ENCODE measurements around the gene FBXW5.

Gene FBXW5

GRCh38 chr9:136952876-136953770 lies 8.6 kb upstream of the FBXW5 start:
- Histone ChIP-seq H3K4me3 (ENCODE audit: low read depth, low read length) (no peak overlapping the region), H3K36me3 (no peaks in the 10 kb centered on the region), H3K4me1 (peaks cover 10% of the 10 kb centered on the region), H3K27me3 (no peaks in the 10 kb centered on the region), H3K9me3 (no peaks in the 10 kb centered on the region)
- no peak for TF ChIP-seq CTCF (IDR thresholded peaks at IDR 0.05; ENCODE audit: low read depth, low read length)
- DNase-seq = no peak

GRCh38 chr9:136952321-136952850 lies 7.8 kb upstream of the FBXW5 start:
- H3K36me3 ChIP-seq = no peaks in the 10 kb centered on the region
- H3K27me3 ChIP-seq = no peaks in the 10 kb centered on the region
- TF ChIP-seq CTCF (IDR thresholded peaks at IDR 0.05; ENCODE audit: low read depth, low read length) = no peak
- peaks cover 10% of the 10 kb centered on the region for H3K4me1 ChIP-seq
- H3K4me3 ChIP-seq (ENCODE audit: low read depth, low read length) = no peak overlapping the region
- no peak for DNase-seq
- H3K9me3 ChIP-seq = no peaks in the 10 kb centered on the region

GRCh38 chr9:136951541-136952320 lies 7.2 kb upstream of the FBXW5 start, which contains the start of gene LCN12:
TSS of gene LCN12 (plus strand) at chr9:136952273. CDS start at chr9:136952328, 55 bp downstream.
- DNase-seq = no peak

GRCh38 chr9:136950656-136951276 lies 6.2 kb upstream of the FBXW5 start:
- Histone ChIP-seq H3K9me3 (no peaks in the 10 kb centered on the region), H3K4me1 (peaks cover 10% of the 10 kb centered on the region), H3K4me3 (ENCODE audit: low read depth, low read length) (peak overlapping the region; percentile 57), H3K36me3 (no peaks in the 10 kb centered on the region), H3K27me3 (no peaks in the 10 kb centered on the region)
- DNase-seq = no peak
- no peak for TF ChIP-seq CTCF (IDR thresholded peaks at IDR 0.05; ENCODE audit: low read depth, low read length)

More at GRCh38 chr9:136951541-136952320, 7.2 kb upstream of the FBXW5 start, which contains the start of gene LCN12:
- Histone ChIP-seq H3K36me3 (no peaks in the 10 kb centered on the region), H3K9me3 (no peaks in the 10 kb centered on the region), H3K4me3 (ENCODE audit: low read depth, low read length) (no peak within 1 kb of the TSS), H3K4me1 (peaks cover 10% of the 10 kb centered on the region), H3K27me3 (no peaks in the 10 kb centered on the region)
- no peak for TF ChIP-seq CTCF (IDR thresholded peaks at IDR 0.05; ENCODE audit: low read depth, low read length)

GRCh38 chr9:136949817-136950655 lies 5.5 kb upstream of the FBXW5 start:
- Histone ChIP-seq H3K27me3 (no peaks in the 10 kb centered on the region), H3K36me3 (no peaks in the 10 kb centered on the region), H3K4me1 (peaks cover 10% of the 10 kb centered on the region), H3K9me3 (no peaks in the 10 kb centered on the region), H3K4me3 (ENCODE audit: low read depth, low read length) (peak overlapping the region; percentile 57)
- no peak for TF ChIP-seq CTCF (IDR thresholded peaks at IDR 0.05; ENCODE audit: low read depth, low read length)
- peak; percentile 94 for DNase-seq

Data from BE2C (cell line).